ENCODE data around the gene OIP5. TPM values are rescaled to one million over a fixed set of nuclear protein-coding genes. Genes with fewer than 3 reads are reported as not detected.

Gene OIP5
- total and polyA plus RNA-seq, 2 of the 13 experiments (the other 11 are each of a cell fraction or from before 2014, with no cell fraction given) = 10.7 to 38.0 TPM

DNA sequence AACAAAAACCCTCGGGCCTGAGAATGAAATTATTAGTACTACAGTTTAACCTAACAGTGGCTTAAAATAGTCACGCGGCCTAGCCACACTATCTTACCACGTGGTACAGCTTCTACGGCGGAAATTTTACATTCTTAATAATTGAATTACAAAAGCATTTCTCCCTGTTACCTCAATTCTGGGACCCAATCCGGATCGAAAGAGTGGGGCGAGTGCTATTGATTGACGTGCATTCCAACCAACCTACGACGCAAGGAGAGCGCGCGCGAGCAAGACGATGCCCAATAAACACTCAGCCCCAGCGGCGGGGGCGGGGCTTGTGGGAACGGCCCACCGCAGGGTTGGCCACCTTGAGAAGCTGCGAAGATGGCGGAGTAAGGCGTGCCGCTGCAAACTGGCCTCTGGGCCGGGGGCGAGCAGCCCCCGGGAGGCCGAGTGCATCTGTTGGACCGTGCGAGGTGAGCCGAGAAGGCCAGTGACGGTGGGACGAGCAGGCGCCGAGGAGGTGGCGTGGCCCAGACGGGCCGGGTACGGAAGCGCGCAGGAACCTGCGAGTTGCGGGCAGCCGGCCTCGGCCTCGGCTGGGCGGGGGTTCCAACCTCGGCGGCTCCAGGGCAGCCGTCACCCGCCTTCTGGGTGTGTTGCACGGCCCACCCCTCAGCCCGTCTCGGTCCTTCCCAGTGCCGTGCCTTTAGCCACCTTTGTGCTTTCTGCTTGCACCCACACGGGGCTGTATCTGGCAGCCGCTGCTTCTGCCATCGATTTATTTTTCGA is 48.6 kb downstream of the OIP5 start (continued):
- TF ChIP-seq SALL2 (CRISPR knock-in tag; IDR thresholded peaks at IDR 0.05) (peak; percentile 75; the same call in 1 of the 2 replicates), CBX5 (CRISPR knock-in tag; IDR thresholded peaks at IDR 0.05; ENCODE audit: borderline replicate concordance) (no peak), KMT2B (CRISPR knock-in tag; IDR thresholded peaks at IDR 0.05) (peak; percentile 85), CCDC6 (CRISPR knock-in tag; IDR thresholded peaks at IDR 0.05) (no peak; the same call in 1 of the 2 replicates), ZNF776 (CRISPR knock-in tag; IDR thresholded peaks at IDR 0.05) (peak; percentile 88), CHCHD3 (CRISPR knock-in tag; IDR thresholded peaks at IDR 0.05) (no peak), ZNF333 (CRISPR knock-in tag; IDR thresholded peaks at IDR 0.05; ENCODE audit: borderline replicate concordance) (peak; percentile 84; the same call in 1 of the 2 replicates), ZKSCAN8 (CRISPR knock-in tag; IDR thresholded peaks at IDR 0.05; ENCODE audit: borderline replicate concordance) (0 out of 2 replicates have a peak, but pooled peaks have one; percentile 37), ZNF207 (IDR thresholded peaks at IDR 0.05; ENCODE audit: borderline replicate concordance) (no peak), ZFP41 (CRISPR knock-in tag; IDR thresholded peaks at IDR 0.05; ENCODE audit: borderline replicate concordance) (no peak), ZFP36 (IDR thresholded peaks at IDR 0.05; ENCODE audit: borderline replicate concordance, low read depth, low read length, partially characterized antibody) (no peak), ISL2 (CRISPR knock-in tag; IDR thresholded peaks at IDR 0.05) (peak; percentile 61; the same call in 1 of the 2 replicates), DNMT3B (CRISPR knock-in tag; conservative IDR thresholded peaks at IDR 0.05) (no peak), CAMTA2 (CRISPR knock-in tag; IDR thresholded peaks at IDR 0.05; ENCODE audit: borderline replicate concordance) (0 out of 2 replicates have a peak, but pooled peaks have one; percentile 61), ETV5 (CRISPR knock-in tag; IDR thresholded peaks at IDR 0.05; ENCODE audit: borderline replicate concordance) (no peak), ATF7-NPFF (CRISPR knock-in tag; IDR thresholded peaks at IDR 0.05; ENCODE audit: low read depth) (peak; percentile 50; the same call in 1 of the 2 replicates), ZNF552 (CRISPR knock-in tag; IDR thresholded peaks at IDR 0.05; ENCODE audit: borderline replicate concordance) (0 out of 2 replicates have a peak, but pooled peaks have one; percentile 11), ZSCAN12 (CRISPR knock-in tag; IDR thresholded peaks at IDR 0.05) (no peak)
- TF ChIP-seq, protein P1, sequence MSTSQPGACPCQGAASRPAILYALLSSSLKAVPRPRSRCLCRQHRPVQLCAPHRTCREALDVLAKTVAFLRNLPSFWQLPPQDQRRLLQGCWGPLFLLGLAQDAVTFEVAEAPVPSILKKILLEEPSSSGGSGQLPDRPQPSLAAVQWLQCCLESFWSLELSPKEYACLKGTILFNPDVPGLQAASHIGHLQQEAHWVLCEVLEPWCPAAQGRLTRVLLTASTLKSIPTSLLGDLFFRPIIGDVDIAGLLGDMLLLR (CRISPR knock-in tag; IDR thresholded peaks at IDR 0.05) = peak; percentile 79; the same call in 1 of the 2 replicates
- TF ChIP-seq, protein P2, sequence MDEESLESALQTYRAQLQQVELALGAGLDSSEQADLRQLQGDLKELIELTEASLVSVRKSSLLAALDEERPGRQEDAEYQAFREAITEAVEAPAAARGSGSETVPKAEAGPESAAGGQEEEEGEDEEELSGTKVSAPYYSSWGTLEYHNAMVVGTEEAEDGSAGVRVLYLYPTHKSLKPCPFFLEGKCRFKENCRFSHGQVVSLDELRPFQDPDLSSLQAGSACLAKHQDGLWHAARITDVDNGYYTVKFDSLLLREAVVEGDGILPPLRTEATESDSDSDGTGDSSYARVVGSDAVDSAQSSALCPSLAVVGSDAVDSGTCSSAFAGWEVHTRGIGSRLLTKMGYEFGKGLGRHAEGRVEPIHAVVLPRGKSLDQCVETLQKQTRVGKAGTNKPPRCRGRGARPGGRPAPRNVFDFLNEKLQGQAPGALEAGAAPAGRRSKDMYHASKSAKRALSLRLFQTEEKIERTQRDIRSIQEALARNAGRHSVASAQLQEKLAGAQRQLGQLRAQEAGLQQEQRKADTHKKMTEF (CRISPR knock-in tag; IDR thresholded peaks at IDR 0.05) = peak; percentile 87
- TF ChIP-seq, protein P3, sequence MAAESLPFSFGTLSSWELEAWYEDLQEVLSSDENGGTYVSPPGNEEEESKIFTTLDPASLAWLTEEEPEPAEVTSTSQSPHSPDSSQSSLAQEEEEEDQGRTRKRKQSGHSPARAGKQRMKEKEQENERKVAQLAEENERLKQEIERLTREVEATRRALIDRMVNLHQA (CRISPR knock-in tag; IDR thresholded peaks at IDR 0.05) = no peak
- TF ChIP-seq, protein P4, sequence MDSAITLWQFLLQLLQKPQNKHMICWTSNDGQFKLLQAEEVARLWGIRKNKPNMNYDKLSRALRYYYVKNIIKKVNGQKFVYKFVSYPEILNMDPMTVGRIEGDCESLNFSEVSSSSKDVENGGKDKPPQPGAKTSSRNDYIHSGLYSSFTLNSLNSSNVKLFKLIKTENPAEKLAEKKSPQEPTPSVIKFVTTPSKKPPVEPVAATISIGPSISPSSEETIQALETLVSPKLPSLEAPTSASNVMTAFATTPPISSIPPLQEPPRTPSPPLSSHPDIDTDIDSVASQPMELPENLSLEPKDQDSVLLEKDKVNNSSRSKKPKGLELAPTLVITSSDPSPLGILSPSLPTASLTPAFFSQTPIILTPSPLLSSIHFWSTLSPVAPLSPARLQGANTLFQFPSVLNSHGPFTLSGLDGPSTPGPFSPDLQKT (CRISPR knock-in tag; IDR thresholded peaks at IDR 0.05; ENCODE audit: borderline replicate concordance) = no peak
- TF ChIP-seq, protein P5, sequence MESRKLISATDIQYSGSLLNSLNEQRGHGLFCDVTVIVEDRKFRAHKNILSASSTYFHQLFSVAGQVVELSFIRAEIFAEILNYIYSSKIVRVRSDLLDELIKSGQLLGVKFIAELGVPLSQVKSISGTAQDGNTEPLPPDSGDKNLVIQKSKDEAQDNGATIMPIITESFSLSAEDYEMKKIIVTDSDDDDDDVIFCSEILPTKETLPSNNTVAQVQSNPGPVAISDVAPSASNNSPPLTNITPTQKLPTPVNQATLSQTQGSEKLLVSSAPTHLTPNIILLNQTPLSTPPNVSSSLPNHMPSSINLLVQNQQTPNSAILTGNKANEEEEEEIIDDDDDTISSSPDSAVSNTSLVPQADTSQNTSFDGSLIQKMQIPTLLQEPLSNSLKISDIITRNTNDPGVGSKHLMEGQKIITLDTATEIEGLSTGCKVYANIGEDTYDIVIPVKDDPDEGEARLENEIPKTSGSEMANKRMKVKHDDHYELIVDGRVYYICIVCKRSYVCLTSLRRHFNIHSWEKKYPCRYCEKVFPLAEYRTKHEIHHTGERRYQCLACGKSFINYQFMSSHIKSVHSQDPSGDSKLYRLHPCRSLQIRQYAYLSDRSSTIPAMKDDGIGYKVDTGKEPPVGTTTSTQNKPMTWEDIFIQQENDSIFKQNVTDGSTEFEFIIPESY (CRISPR knock-in tag; IDR thresholded peaks at IDR 0.05) = no peak
